Kidney tubule cell (primary cell): ENCODE results near the gene COL9A1.

Experiments used
- DNase-seq: peaks from one replicate; pipeline ENCODE4 v3.0.0-alpha.2; 2018; ENCODE audit warnings: low spot score

The COL9A1 gene

GRCh38 chr6:70286905-70287304, 16.0 kb downstream of the COL9A1 start:
- DNase-seq = no peak

GRCh38 chr6:70285201-70285600, 17.7 kb downstream of the COL9A1 start:
- no peak for DNase-seq

GRCh38 chr6:70282919-70283461, 19.9 kb downstream of the COL9A1 start:
- DNase-seq = no peak

- DNase-seq = no peak
These were observed 20.5 kb downstream of the COL9A1 start for GRCh38 chr6:70282312-70282918.

GRCh38 chr6:70281923-70282311, 21.0 kb downstream of the COL9A1 start:
- DNase-seq = no peak

- peak; percentile 2 for DNase-seq
These were observed 22.5 kb downstream of the COL9A1 start for GRCh38 chr6:70280400-70280853.

- DNase-seq = peak; percentile 21
These were observed 25.4 kb downstream of the COL9A1 start for GRCh38 chr6:70277470-70277869.

- DNase-seq = no peak
These were observed 28.5 kb downstream of the COL9A1 start for GRCh38 chr6:70274338-70274737.

- no peak for DNase-seq
These were observed 30.8 kb downstream of the COL9A1 start for GRCh38 chr6:70272071-70272470.

GRCh38 chr6:70270287-70271005, 32.4 kb downstream of the COL9A1 start:
- peak; percentile 22 for DNase-seq

GRCh38 chr6:70266142-70266541, 36.7 kb downstream of the COL9A1 start:
- DNase-seq = no peak

- DNase-seq = no peak
These were observed 38.6 kb downstream of the COL9A1 start for GRCh38 chr6:70264306-70264705.

- no peak for DNase-seq
These were observed 44.4 kb downstream of the COL9A1 start for GRCh38 chr6:70258483-70258882.

- no peak for DNase-seq
These were observed 45.1 kb downstream of the COL9A1 start for GRCh38 chr6:70257768-70258273.

GRCh38 chr6:70254784-70255183, 48.1 kb downstream of the COL9A1 start:
- DNase-seq = no peak

GRCh38 chr6:70253923-70254322, 49.0 kb downstream of the COL9A1 start:
- DNase-seq = no peak

GRCh38 chr6:70252604-70253003, 50.3 kb downstream of the COL9A1 start:
- DNase-seq = no peak

- no peak for DNase-seq
These were observed 56.8 kb downstream of the COL9A1 start for GRCh38 chr6:70246118-70246517.

- no peak for DNase-seq
These were observed 60.9 kb downstream of the COL9A1 start for GRCh38 chr6:70241991-70242420.

GRCh38 chr6:70241031-70241430, 61.9 kb downstream of the COL9A1 start:
- no peak for DNase-seq

GRCh38 chr6:70236343-70236742, 66.5 kb downstream of the COL9A1 start:
- no peak for DNase-seq

- DNase-seq = no peak
These were observed 68.2 kb downstream of the COL9A1 start for GRCh38 chr6:70234561-70235236.

- no peak for DNase-seq
These were observed 71.6 kb downstream of the COL9A1 start for GRCh38 chr6:70231311-70231710.
